ENCODE results near the gene FBXW10.
"Not testable (repeated sequence)": the region's sequence is repeated elsewhere in the genome, so short reads cannot be mapped to it uniquely, and the experiment has no call there.

FBXW10 gene

GRCh38 chr17:18771066-18771465 is 27.2 kb downstream of the FBXW10 start:
- not testable (repeated sequence) for H3K9ac ChIP-seq; H3K36me3 ChIP-seq; H4K20me1 ChIP-seq; H3K4me2 ChIP-seq; H3K9me3 ChIP-seq (replicated peaks in 1 of 11); H3K27me3 ChIP-seq; H3K27ac ChIP-seq; H3K4me1 ChIP-seq; H3K4me3 ChIP-seq

- no peaks in the 10 kb centered on the region for H3K27me3 ChIP-seq
- TF ChIP-seq Cebpa-rat (IDR thresholded peaks at IDR 0.05), result no peak
- no peaks in the 10 kb centered on the region for H4K20me1 ChIP-seq
- H3K9ac ChIP-seq, result no peak overlapping the region
- no peaks in the 10 kb centered on the region for H3K9me3 ChIP-seq (replicated peaks in 1 of 11)
- no peaks in the 10 kb centered on the region for H3K4me1 ChIP-seq
- no peak overlapping the region for H3K4me3 ChIP-seq
- H3K4me2 ChIP-seq, result no peak overlapping the region
- no peak overlapping the region for H3K27ac ChIP-seq
- no peaks in the 10 kb centered on the region for H3K36me3 ChIP-seq
Measured at GRCh38 chr17:18772471-18772870, 28.6 kb downstream of the FBXW10 start.

- Histone ChIP-seq H3K9ac (peak within 1 kb of the TSS; percentile 73 to 83 (median 80)), H3K4me3 (peak within 1 kb of the TSS; percentile 58 to 73 (median 67))
- not testable (repeated sequence) for H3K36me3 ChIP-seq
Measured at GRCh38 chr17:18780991-18781718, 37.3 kb downstream of the FBXW10 start, which contains the start of gene TVP23B. TVP23B (plus strand) TSS chr17:18781183; CDS start chr17:18781294, 111 bp downstream.

DNA sequence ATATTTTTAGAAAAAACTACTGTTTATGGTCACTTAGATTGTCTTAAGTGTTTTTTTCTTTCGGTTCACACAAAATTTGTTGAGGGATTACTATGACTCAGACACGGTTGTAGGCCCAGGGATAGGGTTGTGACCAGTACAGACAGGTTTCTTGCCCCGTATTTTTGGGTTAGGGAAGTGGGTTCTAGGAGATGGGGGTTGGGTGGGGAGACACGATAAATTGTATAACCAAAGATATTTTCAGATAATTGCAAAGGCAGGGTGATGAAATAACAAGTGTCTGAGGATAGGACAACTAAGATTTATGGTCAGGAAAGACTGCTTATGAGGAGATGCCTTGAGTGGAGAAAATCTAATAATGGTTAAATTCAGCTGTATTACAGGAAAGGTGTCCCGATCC is 38.0 kb downstream of the FBXW10 start:
- not testable (repeated sequence) for H3K9me3 ChIP-seq (replicated peaks in 1 of 11); H3K4me1 ChIP-seq; H3K36me3 ChIP-seq; H4K20me1 ChIP-seq; H3K27me3 ChIP-seq
- Histone ChIP-seq H3K4me3 (peak overlapping the region; percentile 58 to 73 (median 67)), H3K4me2 (peak overlapping the region in 9 of 11 experiments; percentile 30 to 61 (median 49); a peak in 14 of 22 replicates), H3K27ac (peak overlapping the region in 8 of 11 experiments; percentile 76 to 81 (median 78); a peak in 14 of 22 replicates), H3K9ac (peak overlapping the region; percentile 73 to 83 (median 80); a peak in 20 of 22 replicates)

More at GRCh38 chr17:18780991-18781718, 37.3 kb downstream of the FBXW10 start, which contains the start of gene TVP23B:
- Histone ChIP-seq H3K4me2 (peak within 1 kb of the TSS; percentile 46 to 61 (median 52)), H3K27ac (peak within 1 kb of the TSS; percentile 59 to 81 (median 78); a peak in 21 of 22 replicates)
- H4K20me1 ChIP-seq; H3K9me3 ChIP-seq (replicated peaks in 1 of 11); H3K27me3 ChIP-seq; H3K4me1 ChIP-seq: not testable (repeated sequence)

- H4K20me1 ChIP-seq, result peaks cover 0 to 14% (median 0%) of the 10 kb centered on the region in 11 experiments; a peak in 5 of 22 replicates
- not testable (repeated sequence) for H3K4me2 ChIP-seq; H3K9me3 ChIP-seq (replicated peaks in 1 of 11); H3K36me3 ChIP-seq; H3K9ac ChIP-seq; H3K27me3 ChIP-seq; H3K27ac ChIP-seq; H3K4me1 ChIP-seq; H3K4me3 ChIP-seq
Measured at GRCh38 chr17:18785933-18786332, 42.1 kb downstream of the FBXW10 start.

- H3K9me3 ChIP-seq (replicated peaks in 1 of 11); H3K4me1 ChIP-seq; H3K9ac ChIP-seq; H3K36me3 ChIP-seq; H3K4me2 ChIP-seq; H3K4me3 ChIP-seq; H3K27me3 ChIP-seq; H3K27ac ChIP-seq: not testable (repeated sequence)
- H4K20me1 ChIP-seq, result peaks cover 0 to 14% (median 0%) of the 10 kb centered on the region in 11 experiments; a peak in 5 of 22 replicates
Measured at GRCh38 chr17:18786890-18787289, 43.0 kb downstream of the FBXW10 start.

- not testable (repeated sequence) for H3K9me3 ChIP-seq (replicated peaks in 1 of 11); H3K4me2 ChIP-seq; H3K9ac ChIP-seq; H3K27ac ChIP-seq; H3K27me3 ChIP-seq; H3K4me1 ChIP-seq; H3K4me3 ChIP-seq
- peaks cover 0 to 21% (median 10%) of the 10 kb centered on the region in 11 experiments; a peak in 13 of 22 replicates for H3K36me3 ChIP-seq
- peaks cover 0 to 16% (median 3%) of the 10 kb centered on the region in 11 experiments; a peak in 7 of 22 replicates for H4K20me1 ChIP-seq
Measured at GRCh38 chr17:18791402-18791801, 47.5 kb downstream of the FBXW10 start.

DNA sequence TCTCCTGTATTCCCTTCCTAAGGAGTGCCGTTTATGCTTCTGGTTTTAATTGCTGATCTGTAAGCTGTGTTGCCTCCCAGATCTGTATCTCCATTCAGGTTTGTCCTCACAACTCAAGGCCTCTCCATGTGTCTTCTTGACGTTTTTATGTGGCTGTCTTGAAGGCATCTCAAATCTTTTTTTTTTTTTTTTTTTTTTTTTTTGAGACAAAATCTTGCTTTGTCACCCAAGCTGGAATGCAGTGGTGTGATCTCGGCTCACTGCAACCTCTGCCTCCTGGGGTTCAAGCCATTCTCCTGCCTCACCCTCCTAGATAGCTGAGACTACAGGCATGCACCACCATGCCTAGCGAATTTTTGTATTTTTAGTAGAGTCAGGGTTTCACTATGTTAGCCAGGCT is 51.0 kb downstream of the FBXW10 start:
- H3K4me3 ChIP-seq; H4K20me1 ChIP-seq; H3K27me3 ChIP-seq; H3K4me2 ChIP-seq; H3K27ac ChIP-seq; H3K9ac ChIP-seq; H3K4me1 ChIP-seq; H3K9me3 ChIP-seq (replicated peaks in 1 of 11): not testable (repeated sequence)
- peaks cover 5 to 38% (median 20%) of the 10 kb centered on the region in 11 experiments; a peak in 21 of 22 replicates for H3K36me3 ChIP-seq

- H3K4me1 ChIP-seq; H3K9me3 ChIP-seq (replicated peaks in 1 of 11); H3K4me2 ChIP-seq; H3K4me3 ChIP-seq; H3K9ac ChIP-seq; H3K27ac ChIP-seq; H3K27me3 ChIP-seq; H4K20me1 ChIP-seq: not testable (repeated sequence)
- H3K36me3 ChIP-seq, result peaks cover 6 to 53% (median 30%) of the 10 kb centered on the region in 11 experiments
Measured at GRCh38 chr17:18796887-18797286, 53.0 kb downstream of the FBXW10 start.

DNA sequence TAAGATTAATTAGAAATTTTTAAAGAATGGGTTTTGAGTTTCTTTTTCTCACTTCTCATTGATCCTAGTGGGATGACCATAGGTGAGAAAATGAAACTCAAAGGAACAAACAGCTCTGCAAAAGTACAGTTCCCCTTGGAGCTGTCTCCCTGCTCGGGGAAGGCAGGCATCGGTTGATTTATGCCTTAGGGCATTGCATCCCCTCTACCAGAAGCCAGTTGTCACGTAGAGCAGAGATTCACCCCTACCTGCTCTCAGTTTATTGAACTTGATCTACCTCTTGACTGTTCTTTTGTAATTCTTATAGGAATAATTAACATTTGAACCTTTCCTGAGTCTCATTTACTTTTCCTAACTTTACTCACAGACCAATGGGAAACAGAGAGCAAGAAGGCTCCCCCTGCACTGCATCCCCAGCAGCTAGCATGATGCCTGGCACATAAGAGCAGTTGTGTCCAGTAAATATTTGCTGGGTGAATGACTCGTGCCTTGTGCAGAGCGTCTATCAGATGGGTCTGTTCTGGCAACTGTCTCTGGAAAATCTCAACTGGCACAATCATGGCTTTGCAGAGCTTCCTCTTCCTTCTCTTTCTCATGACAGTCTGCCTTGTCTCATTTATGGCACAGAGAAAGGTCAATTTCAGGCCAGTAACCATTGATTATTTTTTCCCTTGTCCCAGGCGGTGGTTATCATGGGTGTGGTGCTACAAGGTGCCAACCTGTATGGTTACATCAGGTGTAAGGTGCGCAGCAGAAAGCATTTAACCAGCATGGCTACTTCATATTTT is 59.8 kb downstream of the FBXW10 start:
- not testable (repeated sequence) for H3K9ac ChIP-seq; H3K9me3 ChIP-seq (replicated peaks in 1 of 11)

DNA sequence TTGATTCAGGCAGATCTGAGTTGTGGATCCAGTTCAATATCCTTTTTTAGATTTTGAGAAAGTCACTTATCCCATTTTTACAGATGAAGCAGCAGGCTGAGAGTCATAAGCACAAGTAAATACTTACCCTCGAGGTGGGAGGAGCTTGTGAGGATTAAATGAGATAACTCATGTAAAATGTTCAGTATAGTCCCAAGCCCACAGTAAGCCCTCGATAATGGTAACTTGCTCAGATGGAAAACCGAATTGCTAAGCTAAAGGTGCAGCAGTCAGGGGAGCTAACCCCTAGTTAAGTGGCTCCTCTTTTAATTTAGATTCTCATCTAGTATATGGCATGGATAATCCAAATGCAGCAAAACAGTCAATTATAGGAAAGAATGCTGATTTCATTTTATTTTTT is 72.1 kb downstream of the FBXW10 start:
- not testable (repeated sequence) for H4K20me1 ChIP-seq; H3K4me2 ChIP-seq; H3K36me3 ChIP-seq; H3K27me3 ChIP-seq; H3K9me3 ChIP-seq (replicated peaks in 1 of 11); H3K27ac ChIP-seq; H3K9ac ChIP-seq; H3K4me3 ChIP-seq
- H3K4me1 ChIP-seq, result peaks cover 0 to 27% (median 21%) of the 10 kb centered on the region in 10 experiments; a peak in 15 of 20 replicates

More for the DNA sequence above, 59.8 kb downstream of the FBXW10 start:
- not testable (repeated sequence) for H3K27ac ChIP-seq, H4K20me1 ChIP-seq, H3K4me1 ChIP-seq, H3K27me3 ChIP-seq, H3K4me3 ChIP-seq, H3K4me2 ChIP-seq
- H3K36me3 ChIP-seq, result peaks cover 24 to 46% (median 36%) of the 10 kb centered on the region in 11 experiments; a peak in 21 of 22 replicates

GRCh38 chr17:18816489-18817371 is 72.9 kb downstream of the FBXW10 start:
- not testable (repeated sequence) for H3K4me3 ChIP-seq; H3K9ac ChIP-seq; H3K36me3 ChIP-seq; H3K27ac ChIP-seq; H3K27me3 ChIP-seq; H4K20me1 ChIP-seq; H3K9me3 ChIP-seq (replicated peaks in 1 of 11)
- H3K4me1 ChIP-seq, result peaks cover 0 to 32% (median 21%) of the 10 kb centered on the region in 10 experiments; a peak in 15 of 20 replicates
- H3K4me2 ChIP-seq, result peak overlapping the region in 6 of 11 experiments; percentile 56 to 70 (median 63); a peak in 7 of 22 replicates

Data from BLaER1 treated with 17β-estradiol and CSF1 and Interleukin-3, amounts not matched to agents 10 nM and 100 nM (cell line).